ENCODE results near the gene MICAL3.

The MICAL3 gene

DNA sequence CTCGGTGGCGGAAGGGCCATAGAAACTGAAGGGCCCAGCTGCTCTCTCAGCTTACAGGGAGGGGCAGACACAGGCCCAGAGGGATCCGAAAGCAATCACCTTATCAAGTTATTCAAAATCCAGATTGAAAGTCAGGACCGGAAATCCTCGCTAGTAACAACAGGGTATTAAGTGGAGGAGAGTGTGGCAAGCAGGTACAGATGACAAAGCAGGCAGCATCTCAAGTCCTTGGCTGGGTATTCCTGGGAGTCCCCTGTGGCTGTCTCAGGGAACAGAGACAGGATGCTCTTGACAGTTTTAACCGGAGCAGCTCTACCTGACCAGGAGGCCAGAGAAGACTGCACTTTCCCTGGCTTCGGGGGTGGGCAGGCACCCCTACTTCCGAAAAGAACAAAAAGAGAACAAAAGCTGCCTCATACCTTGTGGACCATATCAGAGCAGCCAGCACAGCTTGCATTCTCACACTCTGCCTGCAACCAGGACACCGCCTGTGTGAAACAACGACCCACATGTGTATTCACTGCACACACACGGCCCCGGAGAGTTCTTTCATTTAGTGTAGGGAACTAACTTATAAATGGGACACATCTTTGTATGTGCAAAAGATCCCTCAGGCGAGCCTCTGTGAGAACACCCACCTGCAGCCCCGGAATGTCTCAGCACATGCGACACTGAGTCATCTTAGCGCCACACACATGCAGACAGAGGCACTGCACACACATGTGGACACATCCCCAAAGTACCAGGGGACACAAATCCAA, 78.3 kb downstream of the MICAL3 start:
- DNase-seq (ENCODE audit: extremely low spot score), result no peak
- ChIA-PET POLR2A (no interaction called here), CTCF (interaction anchor here (0.6 kb wide), 1 partner anchor 86 kb away, joined by 3 read pairs; no protein-coding TSS in a partner anchor)
- TF ChIP-seq, protein P1, sequence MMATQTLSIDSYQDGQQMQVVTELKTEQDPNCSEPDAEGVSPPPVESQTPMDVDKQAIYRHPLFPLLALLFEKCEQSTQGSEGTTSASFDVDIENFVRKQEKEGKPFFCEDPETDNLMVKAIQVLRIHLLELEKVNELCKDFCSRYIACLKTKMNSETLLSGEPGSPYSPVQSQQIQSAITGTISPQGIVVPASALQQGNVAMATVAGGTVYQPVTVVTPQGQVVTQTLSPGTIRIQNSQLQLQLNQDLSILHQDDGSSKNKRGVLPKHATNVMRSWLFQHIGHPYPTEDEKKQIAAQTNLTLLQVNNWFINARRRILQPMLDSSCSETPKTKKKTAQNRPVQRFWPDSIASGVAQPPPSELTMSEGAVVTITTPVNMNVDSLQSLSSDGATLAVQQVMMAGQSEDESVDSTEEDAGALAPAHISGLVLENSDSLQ (IDR thresholded peaks at IDR 0.05), result no peak
- TF ChIP-seq BHLHE40 (IDR thresholded peaks at IDR 0.05; ENCODE audit: borderline replicate concordance) (no peak), L3MBTL2 (conservative IDR thresholded peaks at IDR 0.05) (no peak), ELF4 (IDR thresholded peaks at IDR 0.05) (no peak), NFRKB (IDR thresholded peaks at IDR 0.05) (no peak), FOXM1 (IDR thresholded peaks at IDR 0.05; ENCODE audit: borderline replicate concordance) (no peak), HDGF (IDR thresholded peaks at IDR 0.05; ENCODE audit: borderline replicate concordance) (no peak), ZNF384 (IDR thresholded peaks at IDR 0.05) (no peak), CTBP1 (IDR thresholded peaks at IDR 0.05; ENCODE audit: borderline replicate concordance) (no peak)

DNA sequence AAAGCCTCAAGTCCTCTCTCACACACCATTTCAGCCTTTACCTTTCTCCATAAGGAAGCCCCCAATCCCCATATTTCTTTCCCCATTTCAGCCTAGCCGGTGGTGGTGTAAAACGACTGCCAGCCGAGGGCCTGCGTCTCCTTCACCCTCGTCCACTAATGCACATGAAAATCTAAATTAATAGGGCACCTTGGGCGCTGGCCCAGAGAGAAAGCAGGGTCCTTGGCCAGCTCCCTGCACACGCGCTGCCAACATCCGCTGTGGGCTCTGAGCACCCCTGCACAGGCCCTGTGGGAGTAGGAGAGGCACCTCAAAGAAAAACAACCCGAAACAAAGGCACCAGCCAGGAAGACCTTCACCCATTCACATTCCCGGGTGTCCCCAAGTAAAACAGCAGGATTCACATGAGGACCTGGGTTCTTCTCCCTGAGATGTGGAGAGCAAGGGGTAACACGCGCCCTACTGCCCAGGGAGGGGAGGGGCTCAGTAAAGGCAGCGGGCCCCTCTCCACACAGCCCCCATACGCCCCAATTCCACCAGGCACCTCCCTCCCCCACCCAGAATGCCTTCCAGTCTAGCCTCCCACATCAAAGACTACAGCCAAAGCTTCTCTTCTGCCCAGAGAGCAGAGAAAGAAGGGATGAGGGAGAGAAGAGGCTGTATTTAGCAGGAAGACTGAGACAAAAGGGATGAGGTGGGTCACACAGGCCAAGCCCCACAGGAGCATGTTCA, 79.0 kb downstream of the MICAL3 start:
- CTCF ChIA-PET, result no interaction called here
- POLR2A ChIA-PET, result no interaction called here
- no peak for DNase-seq (ENCODE audit: extremely low spot score)
- no peak for TF ChIP-seq L3MBTL2 (conservative IDR thresholded peaks at IDR 0.05)
- no peak for TF ChIP-seq HDGF (IDR thresholded peaks at IDR 0.05; ENCODE audit: borderline replicate concordance)
- TF ChIP-seq, protein P1 (IDR thresholded peaks at IDR 0.05), result no peak
- TF ChIP-seq FOXA1 (IDR thresholded peaks at IDR 0.05), result no peak
- no peak for TF ChIP-seq BHLHE40 (IDR thresholded peaks at IDR 0.05; ENCODE audit: borderline replicate concordance)
- no peak for TF ChIP-seq SP1 (IDR thresholded peaks at IDR 0.05)
- TF ChIP-seq ZNF384 (IDR thresholded peaks at IDR 0.05), result no peak
- TF ChIP-seq ARNT (IDR thresholded peaks at IDR 0.05), result no peak

DNA sequence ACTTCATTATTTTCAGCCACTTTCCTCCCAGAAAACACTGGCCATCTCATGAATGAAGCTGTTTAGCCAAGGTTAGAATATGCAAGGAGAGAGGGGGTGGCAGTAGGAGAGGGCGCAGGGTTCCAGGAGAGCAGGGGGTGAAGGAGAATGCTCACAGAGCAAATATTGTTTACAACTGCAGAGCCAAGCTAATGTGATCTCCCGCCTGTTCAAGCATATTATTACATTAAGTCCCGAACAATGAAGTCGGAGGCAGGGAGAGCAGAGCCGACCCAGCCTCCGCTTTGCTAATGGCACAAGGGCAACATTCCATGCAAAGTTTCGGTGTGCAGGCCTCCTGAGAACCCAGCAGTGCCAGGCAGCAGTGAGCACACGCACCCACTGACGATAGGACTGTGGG, 80.1 kb downstream of the MICAL3 start:
- POLR2A ChIA-PET, result no interaction called here
- DNase-seq (ENCODE audit: extremely low spot score), result no peak
- CTCF ChIA-PET, result interaction anchor here (0.6 to 1.6 kb wide), 2 partner anchors 22 to 132 kb away, joined by 3 to 4 read pairs; no protein-coding TSS in a partner anchor
- TF ChIP-seq FOXM1 (IDR thresholded peaks at IDR 0.05; ENCODE audit: borderline replicate concordance) (no peak), L3MBTL2 (conservative IDR thresholded peaks at IDR 0.05) (no peak), CTBP1 (IDR thresholded peaks at IDR 0.05; ENCODE audit: borderline replicate concordance) (no peak), NFRKB (IDR thresholded peaks at IDR 0.05) (no peak), FOXK2 (IDR thresholded peaks at IDR 0.05) (no peak), TARDBP (IDR thresholded peaks at IDR 0.05) (no peak), LEF1 (IDR thresholded peaks at IDR 0.05; ENCODE audit: borderline replicate concordance) (no peak), SUZ12 (IDR thresholded peaks at IDR 0.05) (no peak)

DNA sequence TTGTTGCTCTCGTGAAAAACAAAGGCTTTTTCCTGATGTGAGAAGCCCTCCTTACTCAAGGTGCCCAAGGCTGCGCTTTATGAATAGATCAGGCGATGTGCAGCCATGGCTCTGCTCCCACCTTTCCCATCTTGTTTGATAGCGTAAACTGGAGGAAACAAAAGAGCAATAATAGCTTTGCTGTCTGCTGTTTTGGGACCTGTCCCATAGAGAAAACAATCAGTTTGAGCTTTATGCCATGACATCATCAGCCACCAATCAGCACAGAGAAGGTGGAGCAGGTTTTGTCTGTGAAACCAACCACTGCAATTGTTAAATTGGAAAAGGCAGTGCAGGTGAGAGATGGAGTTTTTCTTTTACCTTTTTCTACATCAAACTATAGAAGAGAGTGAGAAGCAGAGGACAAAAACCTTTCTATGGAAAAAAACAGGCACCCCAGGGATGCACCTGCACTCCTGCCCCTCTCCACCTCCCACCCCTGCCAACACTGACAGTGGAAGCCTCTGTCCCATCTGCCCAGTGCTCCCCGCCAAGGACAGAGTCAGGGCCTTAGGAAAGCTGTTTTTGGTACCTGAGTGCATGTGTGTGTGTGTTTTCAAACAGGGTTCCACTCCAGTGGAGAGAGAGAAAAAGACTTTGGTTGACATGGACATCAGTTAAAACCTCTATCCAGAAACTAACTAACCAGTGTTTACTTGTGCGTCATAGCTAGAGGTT, 80.7 kb downstream of the MICAL3 start:
- ChIA-PET POLR2A (interaction anchor here (1.4 kb wide), 1 partner anchor 132 kb away, joined by 4 read pairs; no protein-coding TSS in a partner anchor), CTCF (interaction anchor here (1.6 kb wide), 1 partner anchor 132 kb away, joined by 4 read pairs; no protein-coding TSS in a partner anchor)
- no peak for TF ChIP-seq TARDBP (IDR thresholded peaks at IDR 0.05)
- TF ChIP-seq ZNF384 (IDR thresholded peaks at IDR 0.05), result no peak
- TF ChIP-seq BHLHE40 (IDR thresholded peaks at IDR 0.05; ENCODE audit: borderline replicate concordance), result no peak
- no peak for TF ChIP-seq FOXA1 (IDR thresholded peaks at IDR 0.05)
- TF ChIP-seq SUZ12 (IDR thresholded peaks at IDR 0.05), result no peak
- TF ChIP-seq FOXK2 (IDR thresholded peaks at IDR 0.05), result no peak
- TF ChIP-seq ARNT (IDR thresholded peaks at IDR 0.05), result no peak
- no peak for TF ChIP-seq L3MBTL2 (conservative IDR thresholded peaks at IDR 0.05)
- no peak for TF ChIP-seq HDGF (IDR thresholded peaks at IDR 0.05; ENCODE audit: borderline replicate concordance)
- no peak for TF ChIP-seq FOXM1 (IDR thresholded peaks at IDR 0.05; ENCODE audit: borderline replicate concordance)
- no peak for TF ChIP-seq NFRKB (IDR thresholded peaks at IDR 0.05)
- TF ChIP-seq, protein P1 (IDR thresholded peaks at IDR 0.05), result no peak
- TF ChIP-seq SP1 (IDR thresholded peaks at IDR 0.05), result no peak
- TF ChIP-seq CTBP1 (IDR thresholded peaks at IDR 0.05; ENCODE audit: borderline replicate concordance), result no peak
- TF ChIP-seq ELF4 (IDR thresholded peaks at IDR 0.05), result no peak
- TF ChIP-seq LEF1 (IDR thresholded peaks at IDR 0.05; ENCODE audit: borderline replicate concordance), result no peak
- no peak for DNase-seq (ENCODE audit: extremely low spot score)

DNA sequence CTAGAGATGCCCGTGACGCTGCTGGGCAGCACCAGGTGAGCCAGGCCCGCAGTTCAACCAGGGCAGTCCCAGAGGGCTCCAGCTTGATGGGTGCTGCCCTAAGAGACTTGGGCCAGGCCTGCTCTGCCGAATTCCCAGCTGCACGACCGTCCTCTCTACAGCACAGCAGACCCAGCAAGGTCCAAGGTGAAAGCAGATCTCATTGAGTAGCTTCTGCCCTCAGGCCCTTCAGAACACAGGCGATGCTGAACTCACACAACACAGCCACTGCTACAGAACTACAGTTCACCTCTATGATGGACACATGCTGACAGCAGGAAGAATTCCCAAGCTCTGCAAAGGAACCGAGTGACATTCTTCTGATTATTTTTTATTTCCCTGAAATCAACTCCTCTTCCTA, 81.6 kb downstream of the MICAL3 start:
- POLR2A ChIA-PET, result interaction anchor here (1.4 kb wide), 1 partner anchor 133 kb away, joined by 4 read pairs; no protein-coding TSS in a partner anchor
- DNase-seq (ENCODE audit: extremely low spot score), result no peak
- CTCF ChIA-PET, result no interaction called here
- TF ChIP-seq TARDBP (IDR thresholded peaks at IDR 0.05) (no peak), FOXM1 (IDR thresholded peaks at IDR 0.05; ENCODE audit: borderline replicate concordance) (no peak)
- TF ChIP-seq, protein P1 (IDR thresholded peaks at IDR 0.05), result 0 out of 2 replicates have a peak, but pooled peaks have one; percentile 4
